Left ventricle myocardium inferior (tissue), 1 donor: ENCODE data around the gene RNF14. TPM values are rescaled to one million over a fixed set of nuclear protein-coding genes. Genes with fewer than 3 reads are reported as not detected.

Experiments
- DNase-seq: peaks from one replicate; pipeline ENCODE4 v3.0.0-alpha.2; 2020
- H3K27ac ChIP-seq: fragments of 200-600 bp; replicated peaks from 2 replicates; pipeline ENCODE4 v1.8.0; 2021
- H3K27me3 ChIP-seq: fragments of 200-600 bp; 2 replicates; pipeline ENCODE4 v1.8.0; 2021; ENCODE audit warnings: low read depth
- H3K36me3 ChIP-seq: fragments of 200-600 bp; 2 replicates; pipeline ENCODE4 v1.8.0; 2021
- H3K4me1 ChIP-seq: fragments of 200-600 bp; 2 replicates; pipeline ENCODE4 v1.8.0; 2021
- H3K4me3 ChIP-seq: fragments of 200-600 bp; 2 replicates; pipeline ENCODE4 v1.8.0; 2021; ENCODE audit warnings: mild to moderate bottlenecking, moderate library complexity
- H3K9me3 ChIP-seq: fragments of 200-600 bp; replicated peaks from 2 replicates; pipeline ENCODE4 v1.8.0; 2021
- CTCF ChIP-seq: fragments of 200-600 bp; IDR thresholded peaks from 2 replicates; pipeline ENCODE4 v1.8.0; 2021; ENCODE audit warnings: antibody characterized with exemption, mild to moderate bottlenecking, borderline replicate concordance
- intact Hi-C: fragments of 100-400 bp; cut with micrococcal nuclease; formaldehyde crosslinking; loops from one replicate; pipeline ENCODE4 v1.11.0; 2022
- total RNA-seq: library from RNA; stranded (reverse); fragmentation: NEBNext Ultra II Directional; extraction: Animal tissue kit (Norgen Biotek cat#: 25700); gene quantifications from one replicate; pipeline ENCODE4 v1.2.1, GENCODE V29; 2021
- donor health status: DM: no; HTN: yes; CAD: no; lungs with severe emphysema.

RNF14 gene
- total RNA-seq, 1 donor from 2014 or later: 120 TPM

- Histone ChIP-seq H3K9me3 (no peaks in the 10 kb centered on the region), H3K36me3 (peaks cover 25% of the 10 kb centered on the region), H3K27me3 (no peaks in the 10 kb centered on the region), H3K4me1 (peaks cover 62% of the 10 kb centered on the region), H3K4me3 (no peak overlapping the region), H3K27ac (peak overlapping the region; percentile 69)
- TF ChIP-seq CTCF: no peak
- DNase-seq: no peak
- intact Hi-C loops: no loop called here
Measured at GRCh38 chr5:141942185-141942857, 26.6 kb upstream of the RNF14 start.

GRCh38 chr5:141944076-141944475 is 24.8 kb upstream of the RNF14 start:
- H3K27me3 ChIP-seq: no peaks in the 10 kb centered on the region
- H3K36me3 ChIP-seq: peaks cover 14% of the 10 kb centered on the region
- peaks cover 77% of the 10 kb centered on the region for H3K4me1 ChIP-seq
- intact Hi-C loops: no loop called here
- no peak for TF ChIP-seq CTCF
- peak overlapping the region; percentile 69 for H3K27ac ChIP-seq
- H3K9me3 ChIP-seq: no peaks in the 10 kb centered on the region
- no peak overlapping the region for H3K4me3 ChIP-seq
- DNase-seq: no peak

GRCh38 chr5:141945511-141946051 is 23.3 kb upstream of the RNF14 start:
- Histone ChIP-seq H3K4me1 (peaks cover 89% of the 10 kb centered on the region), H3K27me3 (no peaks in the 10 kb centered on the region), H3K27ac (peak overlapping the region; percentile 60), H3K36me3 (peaks cover 16% of the 10 kb centered on the region), H3K9me3 (no peaks in the 10 kb centered on the region), H3K4me3 (no peak overlapping the region)
- intact Hi-C loops: no loop called here
- TF ChIP-seq CTCF: no peak
- DNase-seq: no peak

- H3K4me3 ChIP-seq: no peak overlapping the region
- DNase-seq: no peak
- H3K4me1 ChIP-seq: peaks cover 89% of the 10 kb centered on the region
- H3K36me3 ChIP-seq: peaks cover 18% of the 10 kb centered on the region
- no peaks in the 10 kb centered on the region for H3K9me3 ChIP-seq
- H3K27ac ChIP-seq: peak overlapping the region; percentile 45
- no peaks in the 10 kb centered on the region for H3K27me3 ChIP-seq
- intact Hi-C loops: no loop called here
- no peak for TF ChIP-seq CTCF
Measured at GRCh38 chr5:141947316-141947715, 21.6 kb upstream of the RNF14 start.

- DNase-seq: no peak
- H3K9me3 ChIP-seq: no peaks in the 10 kb centered on the region
- TF ChIP-seq CTCF: no peak
- H3K27me3 ChIP-seq: no peaks in the 10 kb centered on the region
- intact Hi-C loops: no loop called here
- H3K4me3 ChIP-seq: no peak overlapping the region
- peak overlapping the region; percentile 45 for H3K27ac ChIP-seq
- H3K4me1 ChIP-seq: peaks cover 92% of the 10 kb centered on the region
- H3K36me3 ChIP-seq: peaks cover 18% of the 10 kb centered on the region
Measured at GRCh38 chr5:141948812-141949211, 20.1 kb upstream of the RNF14 start.
